PC-9 (cell line): ENCODE measurements around the gene CCDC15. TPM values are rescaled to one million over a fixed set of nuclear protein-coding genes. Genes with fewer than 3 reads are reported as not detected.

Experiments
- BruUV-seq: library from RNA; stranded (reverse); fragments of 400-500 nt; replicated peaks from 2 replicates; lab custom pipeline; 2021; lab: Mats Ljungman, UMichigan
- CTCF ChIA-PET: fragments of 300-600 bp; sonication (Branson Sonifier 250); formaldehyde crosslinking; loops from one replicate; lab custom pipeline; 2022; ENCODE audit warnings: antibody characterized with exemption; lab: Charles Lee
- POLR2A ChIA-PET: fragments of 300-600 bp; sonication (Branson Sonifier 250); formaldehyde crosslinking; loops from one replicate; lab custom pipeline; 2022; ENCODE audit warnings: antibody characterized with exemption; ENCODE audit not compliant: unreplicated experiment; lab: Charles Lee
- DNase-seq, 2 experiments: peaks; one replicate each; pipeline versions ENCODE4 v3.0.0 to v3.0.0-alpha.2; 2015 to 2022; ENCODE audit warnings: mixed read lengths in 1 of 2
- H2AFZ ChIP-seq: fragments of 200-600 bp; sonication (generic); 2 replicates; pipeline ENCODE4 v1.8.1; 2017; ENCODE audit warnings: antibody characterized with exemption
- H3F3A ChIP-seq: fragments of 200-600 bp; sonication (generic); 2 replicates; pipeline ENCODE4 v1.8.1; 2017; ENCODE audit warnings: antibody characterized with exemption, mild to moderate bottlenecking, low read depth; ENCODE audit not compliant: insufficient read depth
- H3K27ac ChIP-seq: fragments of 200-600 bp; sonication (generic); 2 replicates; pipeline ENCODE4 v1.6.1; 2016; ENCODE audit warnings: mixed run types
- H3K27me3 ChIP-seq: fragments of 200-600 bp; sonication (generic); 2 replicates; pipeline ENCODE4 v1.6.1; 2016; ENCODE audit warnings: low read depth, mixed run types; ENCODE audit not compliant: insufficient read depth
- H3K36me3 ChIP-seq: fragments of 200-600 bp; sonication (generic); 2 replicates; pipeline ENCODE4 v1.6.1; 2016; ENCODE audit warnings: low read depth, mixed run types
- H3K4me1 ChIP-seq: fragments of 200-600 bp; sonication (generic); replicated peaks from 2 replicates; pipeline ENCODE4 v1.6.1; 2016; ENCODE audit warnings: mixed run types; ENCODE audit not compliant: insufficient read depth
- H3K4me2 ChIP-seq: fragments of 200-600 bp; sonication (generic); 2 replicates; pipeline ENCODE4 v1.6.1; 2017; ENCODE audit warnings: mixed run types
- H3K4me3 ChIP-seq: fragments of 200-600 bp; sonication (generic); 2 replicates; pipeline ENCODE4 v1.6.1; 2016; ENCODE audit warnings: mixed run types
- H3K79me2 ChIP-seq: fragments of 200-600 bp; sonication (generic); 2 replicates; pipeline ENCODE4 v1.6.1; 2017; ENCODE audit warnings: low read depth, mixed run types
- H3K9me2 ChIP-seq: fragments of 200-600 bp; sonication (generic); 2 replicates; pipeline ENCODE4 v1.8.1; 2017; ENCODE audit warnings: mild to moderate bottlenecking; ENCODE audit not compliant: insufficient read depth
- H3K9me3 ChIP-seq: fragments of 200-600 bp; sonication (generic); 2 replicates; pipeline ENCODE4 v1.8.1; 2016; ENCODE audit warnings: low read depth; ENCODE audit not compliant: insufficient read depth
- H4K20me1 ChIP-seq: fragments of 200-600 bp; sonication (generic); 2 replicates; pipeline ENCODE4 v1.8.1; 2017; ENCODE audit not compliant: insufficient read depth
- CTCF ChIP-seq: fragments of 200-600 bp; sonication (generic); conservative IDR thresholded peaks from 2 replicates; pipeline ENCODE4 v1.6.1; 2017; ENCODE audit warnings: mixed run types, antibody characterized with exemption, mild to moderate bottlenecking, moderate library complexity
- EZH2 ChIP-seq: fragments of 200-600 bp; sonication (generic); IDR thresholded peaks from 2 replicates; pipeline ENCODE4 v1.8.0; 2017; ENCODE audit warnings: antibody characterized with exemption, low read depth
- intact Hi-C: fragments of 100-400 bp; cut with micrococcal nuclease; formaldehyde crosslinking; loops from one replicate; pipeline ENCODE4 v1.10.0; 2022; ENCODE audit not compliant: unreplicated experiment
- total RNA-seq: library from RNA; stranded (reverse); gene quantifications from 2 replicates; pipeline ENCODE4 v1.2.3, GENCODE V29; 2021

The CCDC15 gene
- total RNA-seq, 1 experiment from 2014 or later, result 2.7 TPM

DNA sequence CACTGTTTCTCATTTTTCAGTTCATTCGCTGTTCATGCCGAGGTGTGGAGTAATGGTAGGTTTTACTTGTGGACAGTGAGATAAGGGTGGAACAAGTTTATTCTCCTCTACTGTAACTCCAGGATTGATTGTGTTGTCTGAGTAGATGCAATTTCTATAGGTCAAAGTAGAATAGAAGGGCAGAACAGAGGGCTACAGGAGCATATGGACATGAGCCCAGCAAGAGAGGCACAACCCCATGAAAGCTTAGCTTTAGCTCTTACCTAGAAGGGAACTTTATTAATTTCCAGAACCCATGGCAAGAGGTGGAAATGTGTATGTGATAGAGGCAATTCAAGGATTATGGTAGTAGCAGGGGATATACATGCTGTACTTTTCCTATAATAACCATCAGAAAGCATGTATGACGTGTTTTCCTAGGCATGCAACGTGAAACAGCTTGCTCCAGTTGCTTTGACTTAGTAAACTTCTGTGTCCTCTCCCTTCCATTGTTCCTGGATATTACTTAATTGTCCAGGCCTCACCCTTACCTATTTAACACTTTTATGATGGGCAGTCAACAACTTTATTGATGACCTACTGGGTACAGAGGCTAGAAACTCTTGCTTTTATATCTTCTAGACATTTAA, 95.3 kb downstream of the CCDC15 start:
- no TSS peak for BruUV-seq
- H3K36me3 ChIP-seq, result no peaks in the 10 kb centered on the region
- no peak overlapping the region for H3K4me3 ChIP-seq
- no peak for DNase-seq
- H3K27me3 ChIP-seq, result no peaks in the 10 kb centered on the region
- no peak overlapping the region for H3K4me2 ChIP-seq
- no peaks in the 10 kb centered on the region for H4K20me1 ChIP-seq
- H3K79me2 ChIP-seq, result no peaks in the 10 kb centered on the region
- no peaks in the 10 kb centered on the region for H3K9me2 ChIP-seq
- H3K9me3 ChIP-seq, result peaks cover 10% of the 10 kb centered on the region; the same call in 1 of the 2 replicates
- TF ChIP-seq EZH2, result no peak
- TF ChIP-seq CTCF, result no peak
- H3K4me1 ChIP-seq, result no peaks in the 10 kb centered on the region
- no peak overlapping the region for H3K27ac ChIP-seq
- ChIA-PET POLR2A (interaction anchor here (0.6 kb wide), 1 partner anchor 420 kb away, joined by 13 read pairs; no protein-coding TSS in a partner anchor), CTCF (no interaction called here)
- H2AFZ ChIP-seq, result no peak overlapping the region
- intact Hi-C loops, result no loop called here
- H3F3A ChIP-seq, result no peaks in the 10 kb centered on the region

DNA sequence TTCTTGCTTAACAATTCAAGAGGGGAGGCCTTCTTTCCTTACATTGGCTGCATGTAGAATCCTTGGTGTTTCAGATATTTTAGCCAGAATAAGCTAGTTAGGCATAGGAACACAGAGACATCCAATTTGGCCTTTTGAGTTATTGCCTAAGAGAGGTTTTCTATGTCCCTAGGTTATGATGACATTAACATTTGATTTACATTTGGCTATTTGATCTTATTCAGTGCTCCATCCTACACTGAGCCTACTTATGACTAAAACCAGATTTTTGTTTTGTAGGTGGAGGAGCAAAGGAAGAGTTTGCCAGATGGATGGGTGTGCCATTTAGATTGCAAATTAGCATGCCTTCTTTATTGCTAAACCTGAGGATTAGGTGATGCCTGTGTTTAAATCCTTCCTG, 98.0 kb downstream of the CCDC15 start:
- ChIA-PET CTCF (no interaction called here), POLR2A (no interaction called here)
- Histone ChIP-seq H4K20me1 (no peaks in the 10 kb centered on the region), H3K9me3 (no peaks in the 10 kb centered on the region; the same call in 1 of the 2 replicates), H3K27me3 (no peaks in the 10 kb centered on the region), H3K36me3 (no peaks in the 10 kb centered on the region), H3K4me2 (no peak overlapping the region), H2AFZ (no peak overlapping the region), H3K4me1 (peaks cover 23% of the 10 kb centered on the region), H3K4me3 (no peak overlapping the region), H3K9me2 (no peaks in the 10 kb centered on the region), H3K27ac (no peak overlapping the region), H3F3A (peaks cover 9% of the 10 kb centered on the region), H3K79me2 (no peaks in the 10 kb centered on the region)
- no TSS peak for BruUV-seq
- no peak for TF ChIP-seq EZH2
- TF ChIP-seq CTCF, result no peak
- DNase-seq, result no peak
- intact Hi-C loops, result no loop called here

GRCh38 chr11:125053167-125053566, 99.2 kb downstream of the CCDC15 start:
- Histone ChIP-seq H2AFZ (no peak overlapping the region), H3K27ac (no peak overlapping the region), H3K4me2 (no peak overlapping the region), H3K4me1 (peaks cover 23% of the 10 kb centered on the region), H3K79me2 (no peaks in the 10 kb centered on the region), H3K36me3 (no peaks in the 10 kb centered on the region), H3K9me3 (no peaks in the 10 kb centered on the region), H4K20me1 (no peaks in the 10 kb centered on the region), H3K4me3 (no peak overlapping the region), H3K9me2 (no peaks in the 10 kb centered on the region), H3F3A (peaks cover 9% of the 10 kb centered on the region), H3K27me3 (no peaks in the 10 kb centered on the region)
- intact Hi-C loops, result no loop called here
- DNase-seq, result no peak
- TF ChIP-seq EZH2, result no peak
- TF ChIP-seq CTCF, result no peak
- POLR2A ChIA-PET, result no interaction called here
- BruUV-seq, result no TSS peak
- CTCF ChIA-PET, result no interaction called here
